ENCODE data around the gene DDHD1.
"Not testable (repeated sequence)": the region's sequence is repeated elsewhere in the genome, so short reads cannot be mapped to it uniquely, and the experiment has no call there.

The DDHD1 gene

GRCh38 chr14:53106768-53107167 is 46.4 kb downstream of the DDHD1 start:
- DNase-seq, result no peak

- peak; percentile 57 for DNase-seq
Measured at GRCh38 chr14:53103636-53104340, 49.3 kb downstream of the DDHD1 start.

GRCh38 chr14:53093206-53093605 is 59.9 kb downstream of the DDHD1 start:
- no peak for DNase-seq

GRCh38 chr14:53090853-53091252 is 62.3 kb downstream of the DDHD1 start:
- DNase-seq, result no peak

- not testable (repeated sequence) for DNase-seq
Measured at GRCh38 chr14:53084954-53085353, 68.2 kb downstream of the DDHD1 start.

GRCh38 chr14:53064475-53064874 is 88.6 kb downstream of the DDHD1 start:
- no peak for DNase-seq

- DNase-seq, result no peak
Measured at GRCh38 chr14:53062856-53063255, 90.3 kb downstream of the DDHD1 start.

GRCh38 chr14:53060046-53060445 is 93.1 kb downstream of the DDHD1 start:
- DNase-seq, result no peak

- DNase-seq, result peak; percentile 74
Measured at GRCh38 chr14:53055003-53055402, 98.1 kb downstream of the DDHD1 start.

GRCh38 chr14:53054457-53054856 is 98.7 kb downstream of the DDHD1 start:
- no peak for DNase-seq

GRCh38 chr14:53048631-53049030 is 104.5 kb downstream of the DDHD1 start:
- no peak for DNase-seq

GRCh38 chr14:53047307-53048069 is 105.6 kb downstream of the DDHD1 start:
- DNase-seq, result no peak

GRCh38 chr14:53044486-53044885 is 108.6 kb downstream of the DDHD1 start:
- DNase-seq, result no peak

GRCh38 chr14:53043027-53043581 is 110.0 kb downstream of the DDHD1 start:
- no peak for DNase-seq

- no peak for DNase-seq
Measured at GRCh38 chr14:53042480-53042879, 110.6 kb downstream of the DDHD1 start.

- no peak for DNase-seq
Measured at GRCh38 chr14:53041067-53041466, 112.1 kb downstream of the DDHD1 start.

GRCh38 chr14:53038629-53039028 is 114.5 kb downstream of the DDHD1 start:
- DNase-seq, result no peak

- DNase-seq, result no peak
Measured at GRCh38 chr14:53037016-53037415, 116.1 kb downstream of the DDHD1 start.

- DNase-seq, result no peak
Measured at GRCh38 chr14:53035336-53036210, 117.5 kb downstream of the DDHD1 start.

GRCh38 chr14:53034688-53035230 is 118.4 kb downstream of the DDHD1 start:
- no peak for DNase-seq

GRCh38 chr14:53034036-53034435 is 119.1 kb downstream of the DDHD1 start:
- DNase-seq, result no peak

GRCh38 chr14:53032838-53033390 is 120.2 kb downstream of the DDHD1 start:
- DNase-seq, result no peak
